Left renal cortex interstitium (tissue), 4 donors: Measurements from ENCODE around the gene KIAA1217. TPM values are rescaled to one million over a fixed set of nuclear protein-coding genes. Genes with fewer than 3 reads are reported as not detected.

ENCODE experiments used
- DNase-seq, 4 donors: peaks; one replicate each; pipeline ENCODE4 v3.0.0-alpha.2; 2013; ENCODE audit warnings: low read depth in 4 of 4, low spot score in 2 of 4, missing footprints in 1 of 4
- polyA plus RNA-seq, 4 donors: library from polyadenylated mRNA; unstranded; fragments of 120-200 nt; gene quantifications; one replicate each; pipeline ENCODE4 v1.2.1, GENCODE V29; 2013; ENCODE audit not compliant: insufficient read length in 4 of 4

The KIAA1217 gene
- polyA plus RNA-seq, 4 donors: 67.5 to 106 (median 86.3) TPM

DNA sequence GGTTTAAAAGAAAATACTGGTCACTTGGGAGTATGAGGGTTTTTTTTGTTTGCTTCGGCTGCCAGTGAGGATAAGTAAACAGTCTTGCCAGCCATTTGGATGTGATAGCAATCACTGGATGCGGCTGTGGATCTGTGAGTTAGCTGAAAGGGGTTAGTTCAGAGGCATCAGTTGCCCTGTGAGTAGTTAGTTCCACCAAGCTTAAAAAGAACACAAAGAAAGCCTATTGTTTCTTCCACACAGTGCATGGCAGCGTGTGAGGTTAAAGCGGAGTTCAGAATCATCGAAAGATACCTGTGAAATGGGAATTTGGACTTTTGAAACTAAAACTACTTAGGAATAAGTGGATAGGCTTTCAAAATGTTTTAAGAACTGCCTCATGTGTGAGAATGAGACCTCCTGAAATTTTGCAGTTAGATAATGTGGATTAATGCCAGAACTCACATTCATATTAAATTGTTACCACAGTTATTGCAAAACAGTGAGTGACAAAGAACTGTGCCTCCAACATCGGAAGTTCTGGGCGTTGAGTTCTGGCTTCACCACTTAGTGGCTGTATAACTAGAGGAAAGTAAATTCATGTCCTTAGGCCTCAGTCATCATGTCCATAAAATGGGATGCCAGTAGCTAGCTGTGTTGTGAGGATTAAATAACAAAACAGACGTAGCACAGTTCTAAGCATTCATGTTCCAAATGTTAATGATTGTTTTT lies 31.3 kb downstream of the KIAA1217 start:
- DNase-seq: no peak

DNA sequence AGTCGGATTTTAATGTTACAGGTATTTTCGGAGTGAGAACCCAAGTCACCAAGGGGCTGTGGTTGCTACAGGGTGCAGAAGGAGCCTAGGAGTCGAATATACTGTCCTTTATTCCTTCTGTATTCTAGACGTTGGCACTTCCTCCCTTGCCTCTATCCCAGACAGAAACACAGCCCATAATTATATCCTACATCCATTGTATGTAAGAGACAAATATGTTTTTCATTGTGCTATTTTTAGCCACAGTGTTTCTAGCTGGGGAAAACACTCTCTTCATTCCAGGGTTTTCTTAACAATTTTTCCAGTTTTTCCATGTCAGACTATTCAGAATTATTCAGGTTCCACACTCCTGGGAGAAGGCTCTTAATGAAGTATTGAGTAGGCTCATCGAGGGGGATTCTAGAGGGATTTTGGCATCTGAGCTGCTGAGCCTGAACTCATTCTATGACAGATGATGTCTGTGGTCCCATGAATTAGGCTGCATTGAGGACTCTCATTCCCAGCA lies 32.6 kb downstream of the KIAA1217 start:
- no peak for DNase-seq

DNA sequence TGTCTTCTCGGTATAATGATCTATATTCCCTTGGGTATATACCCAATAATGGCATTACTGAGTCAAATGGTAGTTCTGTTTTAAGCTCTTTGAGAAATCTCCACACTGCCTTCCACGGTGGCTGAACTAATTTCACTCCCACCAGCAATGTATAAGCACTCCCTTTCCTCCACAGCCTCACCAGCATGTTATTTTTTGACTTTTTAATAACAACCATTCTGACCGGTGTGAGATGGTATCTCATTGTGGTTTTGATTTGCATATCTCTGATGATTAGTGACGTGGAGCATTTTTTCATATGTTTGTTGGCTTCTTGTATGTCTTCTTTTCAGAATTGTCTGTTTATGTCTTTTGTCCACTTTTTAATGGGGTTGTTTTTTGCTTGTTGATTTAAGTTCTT lies 33.6 kb downstream of the KIAA1217 start:
- DNase-seq: no peak

DNA sequence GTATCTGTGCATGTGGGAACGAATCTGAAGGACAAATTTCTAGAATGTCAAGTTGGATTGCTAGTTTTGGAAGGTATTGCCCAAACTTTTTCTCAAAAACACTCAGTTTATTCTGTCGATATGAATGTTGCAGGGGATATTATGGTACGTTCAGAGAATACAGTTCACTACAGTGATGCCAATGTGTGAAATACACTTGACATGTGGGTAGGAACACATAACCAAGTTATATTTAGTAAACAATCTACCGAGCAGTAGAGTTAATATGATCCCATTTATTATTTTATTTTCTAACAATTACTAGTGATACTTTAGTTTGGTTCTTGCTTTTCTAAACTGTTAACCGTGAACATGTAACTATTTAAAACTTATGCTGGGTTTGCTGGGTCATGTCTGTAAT lies 37.4 kb downstream of the KIAA1217 start:
- no peak for DNase-seq

DNA sequence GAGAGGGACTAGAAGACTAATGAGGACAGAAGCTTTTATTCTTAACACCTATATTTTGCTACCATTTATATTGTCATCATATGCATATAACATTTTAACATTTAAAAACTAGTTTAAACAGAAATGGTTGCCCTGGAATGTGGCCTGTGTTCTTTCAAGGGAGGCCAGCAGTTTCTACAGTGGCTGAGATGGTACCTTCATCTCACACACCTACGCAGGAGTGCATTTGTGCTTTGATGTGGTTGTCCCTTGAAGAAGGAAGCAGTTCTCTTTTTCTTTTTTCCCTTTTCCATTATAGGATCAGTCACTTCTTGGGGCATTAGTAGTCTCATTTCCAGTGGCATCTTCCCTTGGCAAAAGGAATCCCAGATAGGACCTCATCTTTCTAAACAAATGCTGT lies 38.9 kb downstream of the KIAA1217 start:
- DNase-seq: no peak

DNA sequence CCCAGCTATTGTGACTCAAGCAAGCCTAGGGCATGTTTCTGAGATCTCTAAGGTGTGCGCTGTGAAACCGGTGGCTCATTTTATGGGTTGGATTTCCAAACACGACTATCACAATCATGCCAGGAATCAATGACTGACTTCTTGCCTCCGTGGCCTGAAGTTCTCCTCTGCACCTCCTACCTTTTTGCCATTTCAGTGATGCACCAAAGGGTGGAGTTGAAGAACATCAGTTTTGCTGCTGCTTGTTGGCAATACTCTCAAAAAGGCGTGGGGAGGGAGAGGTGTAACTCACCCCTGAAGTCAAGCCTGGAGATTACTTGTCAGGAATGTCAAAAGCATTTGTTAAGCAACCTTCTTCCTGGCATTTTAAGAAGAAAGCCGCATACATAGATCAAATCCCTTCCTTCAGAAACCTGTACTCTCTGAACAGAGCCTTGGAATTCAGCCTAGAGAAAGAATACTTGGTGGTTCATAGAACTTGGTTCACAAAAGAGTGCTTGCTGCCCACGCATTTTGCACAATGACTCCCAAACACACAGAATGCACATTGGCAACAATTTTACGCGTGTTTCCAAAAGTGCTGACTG lies 41.0 kb downstream of the KIAA1217 start:
- no peak for DNase-seq

DNA sequence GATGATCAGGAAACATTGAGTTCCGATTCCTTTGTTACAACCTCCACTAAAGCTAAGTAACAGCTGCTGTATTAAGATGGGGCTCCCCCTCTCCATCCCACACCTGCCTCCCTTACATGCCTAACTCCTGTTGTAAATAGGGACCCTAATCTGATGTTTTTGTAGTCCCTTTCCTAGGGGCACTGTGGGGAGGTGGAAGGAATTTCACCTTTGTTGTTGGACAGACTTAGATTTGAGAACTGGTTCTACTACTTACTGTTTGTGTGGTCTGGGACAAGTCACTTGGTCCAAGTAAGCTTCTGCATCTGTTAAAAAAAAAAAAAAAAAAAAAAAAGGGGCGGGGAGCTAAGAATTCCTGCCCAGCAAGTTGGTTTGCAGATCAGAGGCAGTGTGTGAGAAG lies 42.6 kb downstream of the KIAA1217 start:
- no peak for DNase-seq

DNA sequence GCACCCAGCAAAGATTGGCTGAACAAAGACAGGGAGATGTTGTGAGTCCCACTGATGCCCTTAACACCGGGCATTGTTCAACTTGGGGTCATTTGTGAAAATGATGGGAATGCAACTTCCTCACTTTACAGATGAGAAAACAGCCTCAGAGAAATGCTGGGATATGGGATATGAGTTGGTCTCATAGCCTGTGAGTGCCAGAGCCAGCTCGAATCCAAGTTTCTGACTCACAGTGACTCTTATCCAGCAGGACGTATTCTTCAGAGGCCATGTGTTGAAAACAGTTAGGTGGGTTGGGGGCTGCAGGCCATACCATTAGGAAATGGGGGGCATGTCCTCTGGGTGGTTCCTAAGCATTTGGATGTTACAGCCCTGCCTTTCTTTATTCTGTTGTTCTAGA lies 45.2 kb downstream of the KIAA1217 start:
- no peak for DNase-seq

DNA sequence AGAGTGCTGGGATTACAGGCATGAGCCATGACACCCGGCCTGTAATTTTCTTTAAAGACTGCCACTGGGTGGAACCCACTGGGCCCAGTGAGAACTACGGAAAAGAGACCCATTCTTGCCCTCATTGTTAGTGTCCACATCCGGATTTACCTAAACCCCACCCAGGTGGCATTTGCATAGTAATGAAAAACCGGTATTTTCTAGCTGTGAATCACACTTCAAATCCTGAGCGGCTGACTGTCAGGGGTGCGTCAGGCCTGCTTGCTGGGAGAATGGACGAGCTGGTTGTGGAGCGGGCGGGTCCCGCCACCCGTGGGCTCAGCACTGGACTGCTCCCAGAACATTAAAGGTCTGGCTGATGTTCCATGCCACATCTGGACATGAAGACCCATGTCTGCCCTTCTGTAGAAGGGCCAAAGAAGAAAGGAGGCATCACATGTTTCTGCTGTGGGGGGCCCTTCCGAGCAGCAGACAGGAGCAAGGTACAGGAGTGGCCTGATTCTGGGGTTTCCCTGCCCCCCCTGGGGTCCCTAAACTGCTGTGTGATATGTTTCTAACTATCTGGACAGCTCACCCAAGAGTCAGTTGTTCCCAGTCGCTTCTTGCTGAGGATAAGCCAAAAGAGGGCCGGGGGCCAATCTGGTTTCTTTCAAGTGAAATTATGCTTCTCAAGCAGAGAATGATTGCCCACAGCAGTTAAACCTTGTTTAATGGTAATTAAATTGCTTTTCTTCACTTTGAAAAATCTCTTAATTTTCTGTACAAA lies 46.4 kb downstream of the KIAA1217 start:
- no peak for DNase-seq

DNA sequence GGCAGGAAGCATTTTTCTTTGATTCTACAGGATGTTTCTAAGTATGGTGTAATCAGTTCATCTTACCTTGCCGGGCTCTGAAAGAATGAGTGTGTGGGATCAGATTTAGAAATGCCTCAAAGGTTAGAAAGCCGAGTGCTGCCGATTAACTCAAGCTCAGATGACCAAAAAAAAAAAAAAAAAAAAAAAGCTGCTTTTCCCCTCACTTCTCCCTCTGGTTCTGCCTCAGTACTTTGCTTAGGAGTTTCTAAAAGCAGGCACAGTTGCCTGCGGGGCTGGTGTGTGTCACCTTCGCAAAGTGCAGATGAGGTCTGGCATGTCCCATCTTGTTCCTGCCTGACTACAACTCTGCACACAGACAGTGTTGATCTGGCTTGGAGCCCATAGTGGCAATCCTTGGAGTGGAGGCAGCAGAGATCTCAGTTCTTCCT lies 47.0 kb downstream of the KIAA1217 start:
- DNase-seq: no peak

DNA sequence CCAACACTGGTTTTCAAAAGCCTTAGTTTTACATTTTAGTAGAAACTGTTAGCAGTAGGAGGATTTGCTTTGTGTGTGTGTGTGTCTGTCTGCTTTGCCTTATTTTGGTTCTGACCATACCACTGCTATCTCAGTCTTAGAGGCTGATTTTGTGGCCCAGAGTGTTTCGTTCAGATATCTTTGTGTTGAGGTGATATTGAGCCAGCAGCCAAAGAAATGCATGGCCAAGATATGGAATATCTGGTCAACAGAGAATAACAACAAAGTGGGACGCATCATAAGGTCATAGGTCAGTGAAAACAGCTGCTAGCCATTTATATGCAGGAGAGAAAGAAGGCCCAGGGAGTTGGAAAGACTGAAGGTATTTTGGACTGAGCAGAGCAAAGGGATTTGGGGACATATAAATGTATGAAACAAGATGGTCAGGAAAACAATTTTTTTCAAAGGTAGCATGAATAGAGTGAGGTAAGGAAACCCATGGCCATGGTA lies 47.7 kb downstream of the KIAA1217 start:
- DNase-seq: no peak

DNA sequence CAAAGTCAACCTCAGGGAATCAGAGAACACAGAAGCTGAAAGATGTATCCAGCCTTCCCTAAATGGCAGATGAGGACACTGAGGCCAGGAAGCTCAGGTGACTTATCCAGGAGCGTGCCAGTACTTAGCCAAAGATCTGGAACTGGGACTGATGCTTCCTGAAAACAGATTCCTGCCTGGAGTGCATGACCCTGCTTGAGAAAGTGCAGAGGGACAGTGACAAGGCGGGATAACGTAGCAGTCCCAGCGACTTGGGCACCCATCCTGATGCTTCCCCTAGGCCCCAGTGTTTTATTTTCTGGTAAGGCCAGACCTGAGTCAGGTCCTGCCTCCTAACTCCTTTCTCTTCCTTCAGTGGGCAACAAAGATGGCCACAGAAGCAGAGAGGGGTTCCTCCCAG lies 48.6 kb downstream of the KIAA1217 start:
- DNase-seq: no peak

DNA sequence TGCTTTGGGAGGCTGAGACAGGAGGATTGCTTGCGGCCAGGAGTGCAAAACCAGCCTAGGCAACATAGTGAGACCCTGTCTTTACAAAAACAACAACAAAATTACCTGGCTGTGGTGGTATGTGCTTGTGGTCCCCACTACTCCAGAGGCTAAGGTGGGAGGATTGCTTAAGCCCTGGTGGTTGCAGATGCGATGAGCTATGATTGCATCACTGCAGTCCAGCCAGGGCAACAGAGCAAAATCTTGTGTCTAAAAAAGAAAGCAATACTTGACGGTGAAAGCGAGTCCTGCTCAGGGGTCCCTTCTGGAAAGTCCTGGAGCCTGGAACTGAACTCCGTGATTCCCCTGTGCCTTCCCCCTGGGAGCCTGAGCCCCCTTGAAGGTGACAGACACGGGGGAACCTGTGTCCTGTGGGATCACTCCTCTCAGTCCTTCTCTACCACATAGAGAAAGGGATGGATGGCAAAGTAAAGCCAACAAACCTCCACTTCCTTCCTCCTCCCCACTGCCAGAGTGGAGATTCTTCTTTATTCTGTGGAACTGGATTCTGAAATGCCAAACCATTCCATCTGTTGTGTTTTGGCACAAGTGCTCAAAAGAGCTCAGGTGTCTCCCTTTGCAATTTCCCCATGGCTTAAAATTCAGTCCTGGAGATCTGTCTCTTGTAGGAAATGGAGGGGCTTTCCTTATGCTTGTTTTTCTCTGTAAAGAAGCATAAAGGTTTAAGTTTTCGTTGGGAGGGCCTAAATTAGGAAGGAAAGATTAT lies 50.6 kb downstream of the KIAA1217 start:
- no peak for DNase-seq

DNA sequence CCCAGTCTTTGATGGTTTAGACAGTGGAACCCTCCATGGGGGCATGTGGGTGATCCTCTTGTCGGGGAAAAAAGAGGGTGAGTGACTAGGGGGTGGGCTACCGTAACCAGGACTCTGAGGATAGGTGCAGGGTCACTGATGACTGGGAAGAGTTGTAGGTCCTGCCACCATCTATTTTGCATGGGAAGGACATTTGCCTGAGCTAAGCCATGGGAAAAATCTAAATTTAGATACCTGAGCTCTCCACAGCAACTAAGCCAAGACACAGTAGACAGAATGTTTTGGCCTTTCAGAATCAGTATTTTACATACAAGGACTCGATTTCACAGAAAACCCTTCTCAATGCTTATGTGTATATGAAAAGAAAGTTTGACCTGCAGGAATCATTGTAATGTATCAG lies 52.7 kb downstream of the KIAA1217 start:
- DNase-seq: no peak

DNA sequence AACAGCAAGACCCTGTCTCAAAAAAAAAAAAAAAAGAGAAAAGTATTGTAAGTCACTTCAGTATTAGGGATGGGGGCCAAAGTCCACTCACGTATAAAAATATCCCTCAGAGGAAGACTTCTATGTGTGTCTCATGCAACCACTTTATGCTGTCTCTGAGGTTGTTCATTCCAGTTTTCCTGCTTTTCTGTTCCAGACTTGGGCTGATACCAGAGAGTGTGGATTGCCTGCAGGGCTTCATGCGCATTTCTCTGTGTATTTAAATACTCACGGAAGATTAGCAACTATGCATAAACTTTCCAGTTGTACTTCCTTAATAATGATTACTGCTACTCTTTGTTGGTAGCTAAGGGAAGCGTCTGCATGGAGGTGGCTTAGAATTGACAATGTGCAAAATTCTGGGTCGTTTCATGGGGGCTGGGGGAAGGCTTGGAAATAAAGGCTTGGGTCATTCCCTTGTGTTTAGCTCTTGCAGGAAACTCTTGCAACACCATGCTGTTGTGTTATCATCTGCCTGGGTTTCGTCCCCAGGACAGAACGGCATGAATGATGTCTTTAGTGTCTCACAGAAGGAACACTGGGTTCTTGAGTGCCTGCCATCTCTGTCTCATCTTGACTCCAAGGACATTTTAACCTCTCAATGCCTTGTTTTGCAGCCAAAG lies 54.1 kb downstream of the KIAA1217 start:
- no peak for DNase-seq

DNA sequence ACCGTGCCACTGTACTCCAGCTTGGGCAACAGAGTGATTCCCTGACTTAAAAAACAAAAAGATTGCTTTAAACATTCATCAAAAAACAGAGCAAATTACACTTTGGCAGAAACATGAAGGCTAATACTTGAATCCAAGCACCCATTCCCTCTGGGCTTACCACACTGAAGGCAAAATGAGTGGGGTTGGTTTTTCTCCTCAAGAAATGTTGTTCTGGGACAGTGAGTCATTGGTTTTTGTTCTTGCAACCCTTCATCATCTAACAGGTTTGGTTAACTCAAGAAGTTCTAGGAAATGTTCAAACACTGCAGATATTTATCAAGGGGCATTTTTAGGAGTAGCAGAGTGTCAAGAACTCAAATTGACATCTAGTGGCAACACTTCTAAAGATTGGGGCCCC lies 60.5 kb downstream of the KIAA1217 start:
- DNase-seq: no peak

DNA sequence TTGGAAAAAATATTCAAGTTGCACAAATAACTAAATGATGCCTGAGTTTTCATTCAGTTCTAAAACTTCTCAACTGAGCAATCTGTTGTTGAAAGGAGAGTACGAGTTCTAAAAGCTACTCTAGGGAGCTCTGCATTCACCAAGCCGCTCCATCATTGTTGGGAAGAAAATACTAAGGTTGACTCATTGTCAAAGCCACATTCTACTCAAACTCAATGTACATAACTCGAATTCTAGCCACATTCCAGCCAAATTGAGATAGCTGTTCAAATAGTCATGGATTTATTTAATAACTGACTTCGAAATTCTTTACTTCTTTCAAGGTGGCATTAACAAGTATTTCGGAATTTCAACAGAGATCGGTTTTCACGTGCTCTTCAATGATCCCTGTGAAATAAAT lies 63.4 kb downstream of the KIAA1217 start:
- DNase-seq: no peak

DNA sequence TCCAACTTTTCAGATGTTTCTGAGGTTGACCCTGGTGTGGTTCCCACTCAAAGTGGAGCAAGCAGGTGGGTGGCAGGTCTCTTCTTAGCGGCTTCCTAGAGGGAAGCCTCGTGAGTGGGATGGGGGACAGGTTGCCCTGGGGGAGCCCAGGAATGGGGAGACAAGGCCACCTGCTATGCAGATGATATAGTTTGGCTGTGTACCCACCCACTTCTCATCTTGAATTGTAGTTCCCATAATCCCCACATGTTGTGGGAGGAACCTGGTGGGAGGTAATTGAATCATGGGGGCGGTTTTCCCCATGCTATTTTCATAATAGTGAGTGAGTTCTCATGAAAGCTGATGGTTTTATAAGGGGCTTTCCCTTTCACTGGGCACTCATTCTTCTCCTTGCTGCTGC lies 68.3 kb downstream of the KIAA1217 start:
- DNase-seq: no peak

DNA sequence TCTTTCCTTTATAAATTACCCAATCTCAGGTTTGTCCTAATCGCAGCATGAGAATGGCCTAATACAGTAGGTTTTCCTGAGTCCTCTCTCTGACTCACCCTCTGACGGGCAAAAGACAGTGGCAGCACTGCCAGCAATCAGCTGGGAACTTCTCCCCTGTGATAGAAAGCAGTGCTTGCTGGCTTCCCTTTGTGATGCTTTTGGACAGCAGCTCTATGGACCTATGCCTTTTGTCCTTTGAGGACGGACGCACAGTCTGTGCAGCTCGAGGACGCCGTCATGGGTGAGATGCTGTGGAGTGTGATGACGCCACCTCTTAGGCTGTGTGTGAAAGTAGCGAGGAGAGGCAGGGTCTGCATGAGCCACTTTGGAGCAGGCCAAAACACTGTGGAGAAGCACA lies 68.8 kb downstream of the KIAA1217 start:
- no peak for DNase-seq

DNA sequence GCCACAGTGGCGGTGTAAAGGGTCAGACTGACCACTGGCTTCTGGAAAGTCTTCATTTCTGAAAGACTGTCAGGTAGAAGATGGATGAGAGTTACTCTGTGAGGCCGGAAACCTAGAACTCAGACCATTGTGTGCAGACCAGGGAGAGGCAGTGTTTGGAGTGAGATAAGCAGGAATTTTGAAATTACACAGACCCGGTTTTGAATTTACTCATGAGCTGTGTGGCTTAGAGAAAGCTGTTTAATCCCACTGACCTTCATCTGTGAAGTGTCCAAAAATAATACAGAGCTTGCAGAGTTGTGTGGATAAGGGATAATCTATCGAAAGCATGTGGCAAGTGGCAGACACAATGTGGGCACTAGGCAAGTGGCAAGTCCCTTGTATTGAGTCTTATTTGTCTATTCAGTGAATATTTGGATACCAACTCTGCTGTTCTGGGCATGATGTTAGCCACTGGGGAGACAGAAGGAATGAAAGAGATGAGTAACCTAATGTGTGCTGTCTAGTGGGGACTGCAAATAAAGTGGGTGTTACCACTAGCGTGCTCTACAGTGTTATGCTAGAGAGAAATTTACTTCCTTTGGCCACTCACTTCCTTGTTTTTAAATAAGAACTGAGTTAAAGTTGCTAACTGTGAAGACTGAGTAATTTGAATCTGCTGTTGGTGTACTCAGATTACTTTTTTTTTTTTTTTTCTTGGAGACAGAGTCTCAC lies 69.4 kb downstream of the KIAA1217 start:
- no peak for DNase-seq
